Measurements from ENCODE around the gene BCL2. TPM values are rescaled to one million over a fixed set of nuclear protein-coding genes. Genes with fewer than 3 reads are reported as not detected.

Gene BCL2
- total RNA-seq, 1 experiment from 2014 or later = 1.5 TPM

DNA sequence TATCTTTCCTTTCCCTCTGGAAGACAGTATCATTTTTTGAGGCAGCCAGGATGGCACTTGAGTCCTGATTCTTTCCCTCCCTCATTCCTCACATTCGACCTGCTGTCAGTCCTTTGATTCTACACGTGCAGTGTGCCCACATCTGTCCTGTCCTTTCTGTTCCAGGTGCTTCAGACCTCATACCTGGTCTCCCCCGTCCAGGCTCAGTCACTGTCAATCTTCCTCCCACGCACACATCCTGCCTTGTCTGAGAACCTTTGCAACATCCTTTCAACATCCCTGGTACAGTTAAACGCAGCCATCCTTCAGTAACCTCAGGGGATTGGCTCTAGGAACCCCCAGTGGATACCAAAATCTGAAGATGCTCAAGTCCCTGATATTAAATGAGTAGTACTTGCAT lies 10.1 kb downstream of the BCL2 start:
- Histone ChIP-seq H3K27me3 (ENCODE audit: low read length) (no peaks in the 10 kb centered on the region), H3K9ac (ENCODE audit: low read length) (no peak overlapping the region), H3K4me1 (ENCODE audit: insufficient read depth, low read length) (no peaks in the 10 kb centered on the region), H3K4me3 (ENCODE audit: low read length) (no peak overlapping the region), H3K27ac (ENCODE audit: low read length) (no peak overlapping the region), H2AFZ (ENCODE audit: low read length) (no peak overlapping the region), H4K20me1 (ENCODE audit: low read length) (no peaks in the 10 kb centered on the region), H3K36me3 (ENCODE audit: low read depth, low read length) (no peaks in the 10 kb centered on the region), H3K9me2 (replicated peaks; ENCODE audit: low read length) (no peaks in the 10 kb centered on the region), H3K9me3 (ENCODE audit: low read length) (no peaks in the 10 kb centered on the region), H3F3A (ENCODE audit: low read length, unreplicated experiment) (no peaks in the 10 kb centered on the region), H3K4me2 (ENCODE audit: low read length) (no peak overlapping the region), H3K79me2 (ENCODE audit: low read length) (no peaks in the 10 kb centered on the region)
- ChIA-PET POLR2A (ENCODE audit: unreplicated experiment) (no interaction called here), CTCF (no interaction called here)
- intact Hi-C loops (cut with micrococcal nuclease) = no loop called here
- TF ChIP-seq EZH2phosphoT487 (IDR thresholded peaks at IDR 0.05; ENCODE audit: borderline replicate concordance, low read length) (no peak), CTCF (conservative IDR thresholded peaks at IDR 0.05; ENCODE audit: low read depth, low read length) (no peak), EZH2 (IDR thresholded peaks at IDR 0.05; ENCODE audit: low read length, unreplicated experiment) (no peak)
- BruUV-seq (replicated peaks) = no TSS peak
- no peak for ATAC-seq
- no peak for DNase-seq

- ChIA-PET POLR2A (ENCODE audit: unreplicated experiment) (interaction anchor here (0.7 to 1.0 kb wide), 2 partner anchors 48 to 144 kb away, joined by 5 to 7 read pairs; no protein-coding TSS in a partner anchor), CTCF (no interaction called here)
- Histone ChIP-seq H3K4me2 (ENCODE audit: low read length) (no peak overlapping the region), H3K27me3 (ENCODE audit: low read length) (no peaks in the 10 kb centered on the region), H3F3A (ENCODE audit: low read length, unreplicated experiment) (no peaks in the 10 kb centered on the region), H2AFZ (ENCODE audit: low read length) (no peak overlapping the region), H3K79me2 (ENCODE audit: low read length) (no peaks in the 10 kb centered on the region), H3K36me3 (ENCODE audit: low read depth, low read length) (no peaks in the 10 kb centered on the region), H3K9me3 (ENCODE audit: low read length) (no peaks in the 10 kb centered on the region), H4K20me1 (ENCODE audit: low read length) (no peaks in the 10 kb centered on the region), H3K4me3 (ENCODE audit: low read length) (no peak overlapping the region), H3K9ac (ENCODE audit: low read length) (no peak overlapping the region), H3K9me2 (replicated peaks; ENCODE audit: low read length) (no peaks in the 10 kb centered on the region), H3K4me1 (ENCODE audit: insufficient read depth, low read length) (no peaks in the 10 kb centered on the region), H3K27ac (ENCODE audit: low read length) (no peak overlapping the region)
- no TSS peak for BruUV-seq (replicated peaks)
- intact Hi-C loops (cut with micrococcal nuclease) = no loop called here
- TF ChIP-seq EZH2phosphoT487 (IDR thresholded peaks at IDR 0.05; ENCODE audit: borderline replicate concordance, low read length) (no peak), CTCF (conservative IDR thresholded peaks at IDR 0.05; ENCODE audit: low read depth, low read length) (no peak), EZH2 (IDR thresholded peaks at IDR 0.05; ENCODE audit: low read length, unreplicated experiment) (no peak)
- ATAC-seq (no peak), DNase-seq (no peak)
Observed at GRCh38 chr18:63307551-63308200, 11.9 kb downstream of the BCL2 start.

GRCh38 chr18:63306819-63307550 lies 12.6 kb downstream of the BCL2 start:
- Histone ChIP-seq H3K27ac (ENCODE audit: low read length) (no peak overlapping the region), H3K4me1 (ENCODE audit: insufficient read depth, low read length) (no peaks in the 10 kb centered on the region), H3K36me3 (ENCODE audit: low read depth, low read length) (no peaks in the 10 kb centered on the region), H3K9me2 (replicated peaks; ENCODE audit: low read length) (no peaks in the 10 kb centered on the region), H3F3A (ENCODE audit: low read length, unreplicated experiment) (no peaks in the 10 kb centered on the region), H4K20me1 (ENCODE audit: low read length) (no peaks in the 10 kb centered on the region), H3K79me2 (ENCODE audit: low read length) (no peaks in the 10 kb centered on the region), H3K27me3 (ENCODE audit: low read length) (no peaks in the 10 kb centered on the region), H3K4me3 (ENCODE audit: low read length) (no peak overlapping the region), H3K9ac (ENCODE audit: low read length) (no peak overlapping the region), H2AFZ (ENCODE audit: low read length) (no peak overlapping the region), H3K9me3 (ENCODE audit: low read length) (no peaks in the 10 kb centered on the region), H3K4me2 (ENCODE audit: low read length) (no peak overlapping the region)
- ATAC-seq (no peak), DNase-seq (no peak)
- intact Hi-C loops (cut with micrococcal nuclease) = no loop called here
- ChIA-PET POLR2A (ENCODE audit: unreplicated experiment) (interaction anchor here (0.7 to 1.0 kb wide), 2 partner anchors 47 to 145 kb away, joined by 5 to 7 read pairs; no protein-coding TSS in a partner anchor), CTCF (no interaction called here)
- TF ChIP-seq EZH2phosphoT487 (IDR thresholded peaks at IDR 0.05; ENCODE audit: borderline replicate concordance, low read length) (no peak), CTCF (conservative IDR thresholded peaks at IDR 0.05; ENCODE audit: low read depth, low read length) (no peak)
- BruUV-seq (replicated peaks) = no TSS peak
